Measurements from ENCODE around the gene DND1.
"Not testable (repeated sequence)": the region's sequence is repeated elsewhere in the genome, so short reads cannot be mapped to it uniquely, and the experiment has no call there.

DND1 gene

DNA sequence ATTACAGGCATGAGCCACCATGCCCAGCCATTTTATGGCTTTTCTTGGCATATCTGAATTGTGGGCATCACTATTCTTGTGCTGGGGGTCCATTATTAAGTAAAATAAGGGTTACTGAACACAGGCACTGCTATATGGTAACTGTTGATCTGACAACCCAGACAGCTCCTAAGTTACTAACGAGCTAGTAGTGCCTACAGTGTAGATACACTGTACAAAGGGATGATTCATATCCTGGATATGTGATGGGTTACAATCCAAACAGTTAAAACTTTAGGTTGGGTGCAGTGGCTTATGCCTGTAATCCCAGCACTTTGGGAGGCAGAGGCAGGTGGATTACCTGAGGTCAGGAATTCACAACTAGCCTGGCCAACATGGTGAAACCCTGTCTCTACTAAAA lies 44.7 kb downstream of the DND1 start:
- no peak for FAIRE-seq

DNA sequence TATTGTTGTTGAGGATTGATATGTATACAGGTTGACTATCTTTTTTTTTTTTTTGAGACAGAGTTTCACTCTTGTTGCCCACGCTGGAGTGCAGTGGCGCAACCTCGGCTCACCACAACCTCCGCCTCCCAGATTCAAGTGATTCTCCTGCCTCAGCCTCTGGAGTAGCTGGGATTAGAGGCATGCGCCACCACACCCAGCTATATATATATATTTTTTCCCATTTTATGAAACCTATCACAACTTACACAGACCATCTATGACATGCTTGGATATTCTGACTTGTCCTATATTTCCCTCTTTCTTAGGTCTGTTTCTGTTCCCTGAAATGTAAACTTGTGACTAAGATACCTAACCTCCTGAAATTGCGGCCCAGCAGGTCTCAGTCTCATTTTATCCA lies 45.4 kb downstream of the DND1 start:
- FAIRE-seq: no peak

DNA sequence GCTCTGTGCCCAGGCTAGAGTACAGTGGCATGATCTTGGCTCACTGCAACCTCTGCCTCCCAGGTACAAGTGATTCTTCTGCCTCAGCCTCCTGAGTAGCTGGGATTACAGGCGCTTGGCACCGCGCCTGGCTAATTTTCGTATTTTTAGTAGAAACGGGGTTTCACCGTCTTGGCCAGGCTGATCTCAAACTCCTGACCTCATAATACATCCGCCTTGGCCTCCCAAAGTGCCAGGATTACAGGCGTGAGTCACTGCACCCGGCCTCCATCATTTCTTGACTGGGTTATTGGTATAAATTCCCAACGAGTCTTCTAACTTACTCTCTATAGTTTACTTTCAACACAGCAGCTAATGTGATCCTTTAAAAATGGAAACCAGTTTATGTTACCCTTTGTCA lies 48.5 kb downstream of the DND1 start:
- not testable (repeated sequence) for FAIRE-seq

DNA sequence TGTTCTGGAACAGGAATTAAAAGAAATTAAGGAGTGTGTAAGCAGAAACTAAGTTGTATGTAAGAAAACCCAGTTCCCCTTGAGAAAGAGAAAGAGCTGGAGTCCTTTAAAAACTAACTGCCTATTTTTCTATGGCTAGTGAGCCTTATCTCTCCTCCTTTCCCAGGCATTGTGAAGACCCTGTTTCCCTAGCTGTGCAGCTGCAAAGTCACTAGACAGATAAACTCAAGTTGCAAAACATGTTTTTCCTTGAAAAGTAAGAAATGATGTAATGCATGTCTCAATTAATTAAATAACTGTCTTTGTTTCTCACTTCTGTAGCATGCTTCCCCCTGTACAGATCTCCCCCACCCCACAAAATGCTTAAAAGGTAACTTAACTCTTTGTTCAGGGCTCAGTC lies 50.3 kb downstream of the DND1 start:
- not testable (repeated sequence) for FAIRE-seq

DNA sequence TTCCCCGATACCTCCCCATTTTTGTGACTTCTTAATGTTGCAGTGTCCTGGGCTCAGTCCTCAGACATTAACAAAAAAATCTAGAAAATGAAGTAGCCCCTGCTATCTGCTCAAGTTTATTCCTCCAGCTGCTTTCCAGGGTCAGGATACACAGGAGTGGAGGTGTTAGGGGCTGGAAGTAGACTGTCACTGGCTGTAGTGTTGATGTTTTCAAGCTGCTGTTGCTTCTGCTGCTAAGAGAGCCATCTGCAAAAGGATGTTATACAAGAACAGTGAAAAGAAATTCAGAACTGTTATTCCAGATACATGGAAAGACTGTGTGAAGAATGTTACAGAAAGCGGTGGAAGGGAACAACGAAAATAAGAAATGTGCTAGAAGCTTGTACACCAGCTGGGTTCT lies 51.1 kb downstream of the DND1 start:
- FAIRE-seq: no peak
